ENCODE data around the gene OPCML.

The OPCML gene

DNA sequence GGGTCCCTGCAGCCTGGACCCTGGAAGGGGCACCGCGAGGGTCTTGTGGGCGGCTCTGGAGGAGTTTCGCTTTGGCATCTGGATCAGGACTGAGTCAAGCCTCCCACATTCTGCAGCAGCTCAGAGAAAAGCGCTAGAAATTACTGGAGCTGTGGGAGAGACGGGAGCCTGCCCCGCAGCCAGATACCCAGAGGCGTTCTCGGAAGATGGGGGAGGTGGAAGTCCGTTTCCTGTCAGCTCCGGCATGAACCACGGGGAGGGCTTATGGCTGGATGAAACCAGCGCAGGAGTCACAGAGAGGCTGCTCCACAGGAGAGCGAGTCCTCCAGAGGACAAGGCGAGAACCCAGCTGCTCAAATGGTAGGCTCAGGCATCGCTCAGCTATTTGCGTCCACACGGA, 379.3 kb downstream of the OPCML start:
- Histone ChIP-seq H3K36me3 (ENCODE audit: low read length) (no peaks in the 10 kb centered on the region), H3K4me3 (ENCODE audit: insufficient read depth, low read length, poor library complexity, severe bottlenecking) (no peak overlapping the region), H3K27ac (ENCODE audit: low read depth, low read length) (no peak overlapping the region), H3K9ac (ENCODE audit: low read length) (no peak overlapping the region), H3K27me3 (ENCODE audit: low read length) (no peaks in the 10 kb centered on the region), H4K20me1 (ENCODE audit: low read depth, low read length) (no peaks in the 10 kb centered on the region), H3K79me2 (ENCODE audit: insufficient read depth, low read length) (no peaks in the 10 kb centered on the region), H3K9me2 (replicated peaks; ENCODE audit: insufficient read depth, low read length) (no peaks in the 10 kb centered on the region), H2AFZ (ENCODE audit: low read depth, low read length, severe bottlenecking) (no peak overlapping the region), H3F3A (ENCODE audit: insufficient read depth) (no peaks in the 10 kb centered on the region), H3K4me2 (ENCODE audit: low read depth, low read length, poor library complexity, severe bottlenecking) (no peak overlapping the region), H3K9me3 (ENCODE audit: insufficient read depth, low read length) (no peaks in the 10 kb centered on the region)
- TF ChIP-seq EZH2phosphoT487 (conservative IDR thresholded peaks at IDR 0.05; ENCODE audit: low read length), result no peak
- TF ChIP-seq, protein P1, sequence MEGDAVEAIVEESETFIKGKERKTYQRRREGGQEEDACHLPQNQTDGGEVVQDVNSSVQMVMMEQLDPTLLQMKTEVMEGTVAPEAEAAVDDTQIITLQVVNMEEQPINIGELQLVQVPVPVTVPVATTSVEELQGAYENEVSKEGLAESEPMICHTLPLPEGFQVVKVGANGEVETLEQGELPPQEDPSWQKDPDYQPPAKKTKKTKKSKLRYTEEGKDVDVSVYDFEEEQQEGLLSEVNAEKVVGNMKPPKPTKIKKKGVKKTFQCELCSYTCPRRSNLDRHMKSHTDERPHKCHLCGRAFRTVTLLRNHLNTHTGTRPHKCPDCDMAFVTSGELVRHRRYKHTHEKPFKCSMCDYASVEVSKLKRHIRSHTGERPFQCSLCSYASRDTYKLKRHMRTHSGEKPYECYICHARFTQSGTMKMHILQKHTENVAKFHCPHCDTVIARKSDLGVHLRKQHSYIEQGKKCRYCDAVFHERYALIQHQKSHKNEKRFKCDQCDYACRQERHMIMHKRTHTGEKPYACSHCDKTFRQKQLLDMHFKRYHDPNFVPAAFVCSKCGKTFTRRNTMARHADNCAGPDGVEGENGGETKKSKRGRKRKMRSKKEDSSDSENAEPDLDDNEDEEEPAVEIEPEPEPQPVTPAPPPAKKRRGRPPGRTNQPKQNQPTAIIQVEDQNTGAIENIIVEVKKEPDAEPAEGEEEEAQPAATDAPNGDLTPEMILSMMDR (IDR thresholded peaks at IDR 0.05; ENCODE audit: insufficient read depth, low read length, poor library complexity, severe bottlenecking), result no peak

DNA sequence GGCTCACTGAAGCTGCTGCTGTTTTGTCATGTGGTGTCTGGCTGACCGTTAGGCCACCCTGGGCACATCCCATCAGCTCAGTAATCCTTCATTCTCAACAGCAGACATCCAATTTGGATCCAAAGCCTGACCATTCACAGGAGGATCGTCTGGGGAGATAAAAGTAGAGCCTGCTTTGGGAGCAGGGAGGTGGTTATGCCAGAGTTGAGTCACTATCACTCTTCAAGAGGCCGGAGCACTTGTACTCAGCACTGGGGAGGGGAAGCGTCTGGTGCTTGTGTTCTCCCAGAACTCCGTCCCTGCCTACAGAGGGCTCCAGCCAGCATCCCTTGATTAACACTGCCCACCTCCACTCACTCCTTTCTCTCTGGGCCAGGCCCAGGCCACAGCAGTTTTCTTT, 382.6 kb downstream of the OPCML start:
- H3K36me3 ChIP-seq (ENCODE audit: low read length), result no peaks in the 10 kb centered on the region
- no peak overlapping the region for H3K9ac ChIP-seq (ENCODE audit: low read length)
- H4K20me1 ChIP-seq (ENCODE audit: low read depth, low read length), result no peaks in the 10 kb centered on the region
- no peak overlapping the region for H2AFZ ChIP-seq (ENCODE audit: low read depth, low read length, severe bottlenecking)
- H3F3A ChIP-seq (ENCODE audit: insufficient read depth), result no peaks in the 10 kb centered on the region
- no peak overlapping the region for H3K27ac ChIP-seq (ENCODE audit: low read depth, low read length)
- no peaks in the 10 kb centered on the region for H3K9me3 ChIP-seq (ENCODE audit: insufficient read depth, low read length)
- H3K4me3 ChIP-seq (ENCODE audit: insufficient read depth, low read length, poor library complexity, severe bottlenecking), result no peak overlapping the region
- no peaks in the 10 kb centered on the region for H3K9me2 ChIP-seq (replicated peaks; ENCODE audit: insufficient read depth, low read length)
- TF ChIP-seq, protein P1 (IDR thresholded peaks at IDR 0.05; ENCODE audit: insufficient read depth, low read length, poor library complexity, severe bottlenecking), result no peak
- no peak for TF ChIP-seq EZH2phosphoT487 (conservative IDR thresholded peaks at IDR 0.05; ENCODE audit: low read length)
- no peaks in the 10 kb centered on the region for H3K27me3 ChIP-seq (ENCODE audit: low read length)
- H3K4me2 ChIP-seq (ENCODE audit: low read depth, low read length, poor library complexity, severe bottlenecking), result no peak overlapping the region
- H3K79me2 ChIP-seq (ENCODE audit: insufficient read depth, low read length), result no peaks in the 10 kb centered on the region

DNA sequence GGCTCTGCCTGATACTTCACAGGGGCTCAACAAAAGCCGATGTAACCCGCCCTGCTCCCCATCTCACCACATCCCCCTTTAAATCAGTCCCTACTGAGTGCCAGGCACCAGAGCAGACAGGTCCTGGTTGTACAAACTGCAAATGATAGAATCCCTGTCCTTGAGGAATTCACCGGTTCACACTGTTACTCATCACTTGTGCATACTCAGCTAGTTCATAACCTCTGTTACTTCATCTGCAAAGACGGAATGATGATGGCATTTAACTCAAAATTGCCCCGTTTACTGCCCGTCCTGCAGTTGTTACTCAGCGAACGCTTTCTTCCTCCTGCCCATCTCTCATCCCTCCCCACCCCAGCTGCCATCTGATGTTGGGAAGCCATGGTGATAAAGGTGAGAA, 384.7 kb downstream of the OPCML start:
- Histone ChIP-seq H3K9ac (ENCODE audit: low read length) (no peak overlapping the region), H3K9me2 (replicated peaks; ENCODE audit: insufficient read depth, low read length) (no peaks in the 10 kb centered on the region), H3K27me3 (ENCODE audit: low read length) (no peaks in the 10 kb centered on the region), H3K9me3 (ENCODE audit: insufficient read depth, low read length) (no peaks in the 10 kb centered on the region), H3K79me2 (ENCODE audit: insufficient read depth, low read length) (no peaks in the 10 kb centered on the region), H2AFZ (ENCODE audit: low read depth, low read length, severe bottlenecking) (no peak overlapping the region), H3F3A (ENCODE audit: insufficient read depth) (no peaks in the 10 kb centered on the region), H3K4me2 (ENCODE audit: low read depth, low read length, poor library complexity, severe bottlenecking) (no peak overlapping the region), H3K27ac (ENCODE audit: low read depth, low read length) (no peak overlapping the region), H4K20me1 (ENCODE audit: low read depth, low read length) (no peaks in the 10 kb centered on the region), H3K4me3 (ENCODE audit: insufficient read depth, low read length, poor library complexity, severe bottlenecking) (no peak overlapping the region), H3K36me3 (ENCODE audit: low read length) (no peaks in the 10 kb centered on the region)
- no peak for TF ChIP-seq EZH2phosphoT487 (conservative IDR thresholded peaks at IDR 0.05; ENCODE audit: low read length)
- TF ChIP-seq, protein P1 (IDR thresholded peaks at IDR 0.05; ENCODE audit: insufficient read depth, low read length, poor library complexity, severe bottlenecking), result no peak
